Activated CD8-positive, alpha-beta T cell treated with anti-CD3 and anti-CD28 coated beads, Interleukin-2, amount 10 ng/mL, durations not matched to agents 7 days and 5 days (primary cell): ENCODE measurements around the gene LRRC23. TPM values are rescaled to one million over a fixed set of nuclear protein-coding genes. Genes with fewer than 3 reads are reported as not detected.

Experiments
- ATAC-seq: fragments of 150-1000 bp; cut with Tn5 transposase; one replicate; pipeline ENCODE4 v1.10.0; 2021; ENCODE audit warnings: moderate library complexity
- CTCF ChIA-PET: fragments of 350-600 bp; sonication (Branson Sonifier 250); formaldehyde crosslinking; loops from one replicate; lab custom pipeline; 2021; ENCODE audit warnings: antibody characterized with exemption; lab: Charles Lee
- POLR2A ChIA-PET: fragments of 350-600 bp; sonication (Branson Sonifier 250); formaldehyde crosslinking; loops from one replicate; lab custom pipeline; 2021; ENCODE audit warnings: antibody characterized with exemption; lab: Charles Lee
- DNase-seq: peaks from one replicate; pipeline ENCODE4 v3.0.0-alpha.2; 2020
- H3K27ac Mint-ChIP-seq: one replicate; pipeline ENCODE4 v1.8.0; 2021; ENCODE audit warnings: mild to moderate bottlenecking, mixed read lengths
- H3K27me3 Mint-ChIP-seq: one replicate; pipeline ENCODE4 v1.8.0; 2021; ENCODE audit warnings: low read depth, mixed read lengths
- H3K36me3 Mint-ChIP-seq: one replicate; pipeline ENCODE4 v1.8.0; 2021; ENCODE audit warnings: low read depth, mixed read lengths
- H3K4me1 Mint-ChIP-seq: one replicate; pipeline ENCODE4 v1.8.0; 2021; ENCODE audit warnings: low read depth, mixed read lengths
- H3K4me3 Mint-ChIP-seq: one replicate; pipeline ENCODE4 v1.8.0; 2021; ENCODE audit warnings: mild to moderate bottlenecking, mixed read lengths
- H3K9me3 Mint-ChIP-seq: one replicate; pipeline ENCODE4 v1.8.0; 2022; ENCODE audit warnings: mixed read lengths; ENCODE audit not compliant: insufficient read depth
- total RNA-seq, 2 experiments: library from RNA; stranded (reverse); gene quantifications; one replicate each; pipeline ENCODE4 v1.2.3, GENCODE V29; 2021

Gene LRRC23
- total RNA-seq, 2 experiments from 2014 or later: 6.5 to 8.6 TPM

DNA sequence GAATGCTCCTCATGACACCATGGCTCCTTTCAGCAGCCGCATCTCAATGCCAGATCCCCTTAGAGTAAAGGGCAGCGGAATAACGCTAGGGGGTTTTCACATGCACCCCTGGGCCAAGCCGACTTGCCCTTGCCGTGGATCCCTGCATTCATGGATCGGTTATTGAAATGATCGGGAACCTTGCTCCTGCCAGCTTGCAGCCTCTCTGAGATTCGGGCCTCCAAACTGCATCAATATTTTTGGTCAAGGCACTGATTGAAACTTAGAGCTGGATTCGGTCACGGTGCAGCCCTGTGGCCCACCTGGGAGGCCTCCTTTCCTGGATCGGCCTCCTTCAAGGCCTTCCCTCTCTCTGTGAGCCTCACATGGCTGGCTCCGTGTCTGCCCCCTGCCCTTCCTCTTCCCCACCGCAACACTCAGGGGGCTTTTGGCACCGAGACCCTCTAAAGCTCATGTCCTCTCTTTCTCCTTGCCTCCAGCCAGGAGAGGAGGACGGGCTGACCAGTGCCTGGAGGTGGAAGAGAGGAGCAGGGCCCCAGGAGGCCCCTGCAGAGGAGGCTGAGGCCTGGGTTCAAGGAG lies 48.3 kb downstream of the LRRC23 start:
- ChIA-PET CTCF (interaction anchor here (1.1 to 18.6 kb wide), 5 partner anchors 7 to 160 kb away, joined by 4 to 742 read pairs (median 12); partner anchors contain the start of genes C12orf57, LPCAT3 and RNU7-1), POLR2A (interaction anchor here (0.9 to 20.8 kb wide), 5 partner anchors 5 to 155 kb away, joined by 3 to 1099 read pairs (median 15); partner anchors contain the start of genes C12orf57, C1RL, PTPN6 and RNU7-1)
- H3K9me3 Mint-ChIP-seq: no peaks in the 10 kb centered on the region
- peaks cover 68% of the 10 kb centered on the region for H3K36me3 Mint-ChIP-seq
- DNase-seq (peak; percentile 47), ATAC-seq (no peak)
- peak overlapping the region; percentile 99 for H3K4me3 Mint-ChIP-seq
- H3K4me1 Mint-ChIP-seq: peaks cover 71% of the 10 kb centered on the region
- no peaks in the 10 kb centered on the region for H3K27me3 Mint-ChIP-seq
- H3K27ac Mint-ChIP-seq: peak overlapping the region; percentile 98

DNA sequence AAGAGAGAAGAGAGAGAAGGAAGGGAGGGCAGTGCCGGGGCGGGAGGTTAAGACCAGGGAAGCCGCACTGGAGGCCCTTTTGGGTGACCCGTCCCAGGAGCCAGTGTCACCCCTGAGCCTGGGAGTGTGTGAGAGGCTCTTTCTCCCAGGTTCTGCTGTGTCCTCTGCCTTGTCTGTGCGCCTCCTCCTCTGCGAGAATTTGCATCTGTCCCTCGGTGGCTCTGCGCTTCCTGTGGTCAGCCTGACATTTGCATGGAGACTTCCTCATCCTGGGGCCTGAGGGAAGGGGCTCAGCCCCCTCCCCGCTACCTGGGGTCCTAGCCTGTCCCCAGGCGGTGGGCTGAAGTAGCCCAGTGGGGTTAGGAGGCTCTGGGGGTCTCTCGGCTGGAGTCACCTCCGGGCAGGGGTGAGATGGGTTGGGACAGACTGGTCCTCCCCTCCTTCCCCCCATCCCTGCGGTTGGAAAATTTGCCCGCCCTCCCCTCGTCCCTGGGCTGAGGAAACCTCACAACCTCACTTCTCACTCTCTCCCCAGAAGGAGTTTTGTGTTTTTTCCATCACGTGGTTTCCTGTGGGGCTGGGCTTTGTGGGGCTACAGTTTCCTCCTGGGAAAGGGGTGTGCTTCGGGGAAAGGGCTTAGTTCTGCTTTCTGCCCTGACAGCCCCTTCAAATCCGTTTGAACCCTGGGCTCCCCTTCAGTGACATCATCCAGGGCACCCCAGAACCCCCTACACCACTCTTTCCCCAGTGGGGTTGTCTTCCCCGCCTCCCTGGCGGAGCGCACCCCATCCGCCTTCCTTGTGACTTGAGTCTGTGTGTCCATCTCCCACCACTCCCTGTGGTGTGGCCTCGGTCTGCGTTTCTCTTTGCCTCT lies 49.1 kb downstream of the LRRC23 start:
- Mint-ChIP-seq H3K4me3 (peak overlapping the region; percentile 99), H3K27ac (peak overlapping the region; percentile 98), H3K27me3 (no peaks in the 10 kb centered on the region), H3K36me3 (peaks cover 76% of the 10 kb centered on the region), H3K9me3 (no peaks in the 10 kb centered on the region), H3K4me1 (peaks cover 71% of the 10 kb centered on the region)
- DNase-seq (peak; percentile 91), ATAC-seq (peak; percentile 40)
- POLR2A ChIA-PET: interaction anchor here (0.9 to 20.8 kb wide), 5 partner anchors 4 to 155 kb away, joined by 3 to 1099 read pairs (median 15); partner anchors contain the start of genes C12orf57, C1RL, PTPN6 and RNU7-1
- CTCF ChIA-PET: interaction anchor here (0.7 to 18.6 kb wide), 7 partner anchors 7 to 81 kb away, joined by 3 to 742 read pairs (median 12); partner anchors contain the start of genes C12orf57, PTPN6, RNU7-1 and SPSB2

DNA sequence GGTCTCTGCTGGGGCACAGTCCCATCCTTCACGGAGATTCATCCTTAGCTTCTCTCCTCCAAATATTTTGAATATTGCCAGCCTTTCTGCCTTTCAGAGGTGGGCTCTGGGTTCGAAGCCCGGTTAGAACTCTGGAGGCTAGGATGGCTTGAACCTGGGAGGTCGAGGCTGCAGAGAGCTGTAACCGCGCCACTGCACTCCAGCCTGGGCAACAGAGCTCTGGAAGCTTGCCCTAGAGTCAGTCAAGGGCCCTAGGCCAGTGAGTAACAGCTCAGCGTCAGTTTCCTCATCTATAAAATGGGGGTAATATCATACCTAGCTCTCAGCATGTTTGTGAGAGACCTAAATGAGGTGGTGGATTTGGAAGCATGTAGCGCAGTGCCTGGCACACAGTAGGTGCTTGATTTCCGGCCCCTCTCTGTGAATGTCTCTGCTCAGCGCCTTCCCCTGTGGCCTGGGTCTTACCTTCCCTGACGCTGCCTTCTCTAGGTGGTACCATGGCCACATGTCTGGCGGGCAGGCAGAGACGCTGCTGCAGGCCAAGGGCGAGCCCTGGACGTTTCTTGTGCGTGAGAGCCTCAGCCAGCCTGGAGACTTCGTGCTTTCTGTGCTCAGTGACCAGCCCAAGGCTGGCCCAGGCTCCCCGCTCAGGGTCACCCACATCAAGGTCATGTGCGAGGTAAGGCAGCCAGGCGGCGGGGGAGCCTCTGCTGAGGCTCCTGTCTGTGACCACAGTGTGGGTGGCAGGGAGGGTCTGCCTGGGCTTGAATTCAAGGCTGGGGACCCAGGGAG lies 49.9 kb downstream of the LRRC23 start:
- Mint-ChIP-seq H3K4me3 (peak overlapping the region; percentile 99), H3K27me3 (no peaks in the 10 kb centered on the region), H3K36me3 (peaks cover 84% of the 10 kb centered on the region), H3K9me3 (no peaks in the 10 kb centered on the region), H3K4me1 (peaks cover 71% of the 10 kb centered on the region), H3K27ac (peak overlapping the region; percentile 98)
- peak; percentile 37 for DNase-seq
- no peak for ATAC-seq
- ChIA-PET POLR2A (interaction anchor here (1.0 to 20.8 kb wide), 4 partner anchors 3 to 141 kb away, joined by 3 to 1099 read pairs (median 552); partner anchors contain the start of genes C12orf57, PTPN6 and RNU7-1), CTCF (interaction anchor here (0.7 to 13.3 kb wide), 5 partner anchors 9 to 82 kb away, joined by 3 to 742 read pairs (median 3); partner anchors contain the start of genes C12orf57, PTPN6, RNU7-1 and SPSB2)

DNA sequence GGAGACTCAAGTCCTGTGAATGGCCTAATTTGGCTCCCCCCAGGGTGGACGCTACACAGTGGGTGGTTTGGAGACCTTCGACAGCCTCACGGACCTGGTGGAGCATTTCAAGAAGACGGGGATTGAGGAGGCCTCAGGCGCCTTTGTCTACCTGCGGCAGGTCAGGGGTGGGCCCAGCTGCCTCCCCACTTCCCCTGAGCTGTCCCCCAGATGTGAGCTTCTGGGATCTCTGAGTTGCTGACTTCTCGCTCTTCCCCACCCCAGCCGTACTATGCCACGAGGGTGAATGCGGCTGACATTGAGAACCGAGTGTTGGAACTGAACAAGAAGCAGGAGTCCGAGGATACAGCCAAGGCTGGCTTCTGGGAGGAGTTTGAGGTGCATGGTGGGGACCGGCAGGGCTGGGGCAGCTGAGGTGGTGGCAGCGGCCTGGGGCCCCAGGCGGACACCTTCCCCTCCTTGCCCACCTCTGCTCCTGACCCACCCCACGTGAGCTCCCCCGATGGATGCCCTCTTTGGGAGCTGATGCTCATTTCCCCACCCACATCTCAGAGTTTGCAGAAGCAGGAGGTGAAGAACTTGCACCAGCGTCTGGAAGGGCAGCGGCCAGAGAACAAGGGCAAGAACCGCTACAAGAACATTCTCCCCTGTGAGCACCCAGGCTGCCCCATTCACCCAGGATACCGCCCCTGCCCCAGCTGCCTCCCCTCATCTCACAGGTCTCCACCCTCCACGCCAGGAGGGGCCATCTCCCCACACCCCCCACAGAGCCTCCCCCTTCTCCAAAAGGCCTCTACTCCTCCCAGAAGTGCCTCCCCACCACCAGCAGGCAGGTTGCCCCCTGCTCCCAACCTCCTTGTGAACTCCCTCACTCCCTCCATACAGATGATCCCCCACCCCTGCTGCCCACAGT lies 50.7 kb downstream of the LRRC23 start:
- Mint-ChIP-seq H3K27ac (peak overlapping the region; percentile 98), H3K4me1 (peaks cover 72% of the 10 kb centered on the region), H3K9me3 (no peaks in the 10 kb centered on the region), H3K36me3 (peaks cover 92% of the 10 kb centered on the region), H3K27me3 (no peaks in the 10 kb centered on the region), H3K4me3 (peak overlapping the region; percentile 99)
- CTCF ChIA-PET: interaction anchor here (0.9 to 13.3 kb wide), 4 partner anchors 9 to 83 kb away, joined by 3 to 742 read pairs (median 4); partner anchors contain the start of genes C12orf57, PTPN6, RNU7-1 and SPSB2
- POLR2A ChIA-PET: interaction anchor here (1.0 to 20.8 kb wide), 4 partner anchors 2 to 140 kb away, joined by 3 to 1099 read pairs (median 552); partner anchors contain the start of genes C12orf57, PTPN6 and RNU7-1
- ATAC-seq (no peak), DNase-seq (no peak)

DNA sequence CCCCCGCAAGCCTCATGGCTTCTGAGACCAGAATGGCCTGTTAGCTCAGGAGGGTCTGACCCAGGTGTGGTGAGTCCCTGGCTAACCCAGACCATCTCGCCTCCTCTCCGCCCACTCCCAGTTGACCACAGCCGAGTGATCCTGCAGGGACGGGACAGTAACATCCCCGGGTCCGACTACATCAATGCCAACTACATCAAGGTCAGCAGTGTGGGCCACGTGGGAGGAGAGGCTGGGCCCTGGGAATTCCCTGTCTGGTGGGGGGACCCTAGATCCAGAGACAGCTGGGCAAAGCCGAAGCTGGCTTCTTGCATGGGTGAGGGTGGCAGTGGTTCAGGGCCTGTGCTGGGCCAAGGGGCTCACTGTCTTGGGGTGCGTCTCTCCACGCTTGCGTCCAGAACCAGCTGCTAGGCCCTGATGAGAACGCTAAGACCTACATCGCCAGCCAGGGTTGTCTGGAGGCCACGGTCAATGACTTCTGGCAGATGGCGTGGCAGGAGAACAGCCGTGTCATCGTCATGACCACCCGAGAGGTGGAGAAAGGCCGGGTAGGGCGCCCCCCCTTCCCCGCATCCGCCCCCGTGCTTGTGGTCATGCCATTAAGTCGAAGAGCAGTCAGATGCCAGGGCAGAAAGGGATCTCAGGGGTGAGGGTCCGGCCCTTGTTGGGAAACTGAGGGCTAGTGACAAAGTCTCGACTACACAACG lies 51.6 kb downstream of the LRRC23 start:
- POLR2A ChIA-PET: interaction anchor here (18.7 to 20.8 kb wide), 2 partner anchors 2 to 11 kb away, joined by 1099 read pairs; partner anchors contain the start of genes C12orf57, PTPN6 and RNU7-1
- H3K4me3 Mint-ChIP-seq: peak overlapping the region; percentile 99
- CTCF ChIA-PET: interaction anchor here (1.4 to 13.3 kb wide), 4 partner anchors 9 to 87 kb away, joined by 5 to 742 read pairs (median 11); partner anchors contain the start of genes C12orf57, PTPN6, RNU7-1 and SPSB2
- ATAC-seq (no peak), DNase-seq (peak; percentile 50)
- H3K36me3 Mint-ChIP-seq: peaks cover 98% of the 10 kb centered on the region
- peak overlapping the region; percentile 98 for H3K27ac Mint-ChIP-seq
- H3K9me3 Mint-ChIP-seq: no peaks in the 10 kb centered on the region
- H3K4me1 Mint-ChIP-seq: peaks cover 75% of the 10 kb centered on the region
- no peaks in the 10 kb centered on the region for H3K27me3 Mint-ChIP-seq

DNA sequence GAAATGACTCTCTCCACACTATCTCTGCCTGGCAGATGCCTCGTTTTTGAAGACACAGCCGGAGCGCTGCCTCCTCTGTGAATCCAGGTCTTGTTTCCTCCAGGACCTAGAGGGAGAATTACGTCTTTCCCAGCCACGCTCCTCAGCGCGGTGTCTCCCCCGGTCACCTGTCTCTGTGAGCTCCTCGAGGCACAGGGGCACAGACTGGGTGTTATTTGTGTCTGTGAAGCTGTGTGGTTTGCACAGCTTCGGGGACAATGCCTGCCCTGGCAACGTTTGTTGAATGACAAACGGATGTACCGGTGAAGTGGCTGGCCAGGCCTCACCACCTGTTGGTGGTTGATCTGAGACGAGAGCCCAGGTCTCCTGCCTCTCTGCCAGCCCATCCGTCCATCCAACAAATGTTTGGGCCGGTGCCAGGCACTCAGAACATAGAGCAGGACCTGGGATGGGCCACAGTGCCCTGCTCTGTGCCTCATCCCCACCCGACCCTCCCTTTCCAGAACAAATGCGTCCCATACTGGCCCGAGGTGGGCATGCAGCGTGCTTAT lies 52.6 kb downstream of the LRRC23 start:
- Mint-ChIP-seq H3K27ac (peak overlapping the region; percentile 98), H3K4me1 (peaks cover 86% of the 10 kb centered on the region), H3K9me3 (no peaks in the 10 kb centered on the region), H3K27me3 (no peaks in the 10 kb centered on the region), H3K36me3 (peaks cover 99% of the 10 kb centered on the region), H3K4me3 (peak overlapping the region; percentile 99)
- DNase-seq (peak; percentile 61), ATAC-seq (no peak)
- CTCF ChIA-PET: interaction anchor here (0.8 to 13.3 kb wide), 6 partner anchors 8 to 151 kb away, joined by 3 to 742 read pairs (median 6); partner anchors contain the start of genes C12orf57, PTPN6, RNU7-1 and SPSB2
- POLR2A ChIA-PET: interaction anchor here (1.7 to 18.7 kb wide), 4 partner anchors 12 to 89 kb away, joined by 4 to 1099 read pairs (median 14); partner anchors contain the start of genes C12orf57, PTPN6 and RNU7-1

DNA sequence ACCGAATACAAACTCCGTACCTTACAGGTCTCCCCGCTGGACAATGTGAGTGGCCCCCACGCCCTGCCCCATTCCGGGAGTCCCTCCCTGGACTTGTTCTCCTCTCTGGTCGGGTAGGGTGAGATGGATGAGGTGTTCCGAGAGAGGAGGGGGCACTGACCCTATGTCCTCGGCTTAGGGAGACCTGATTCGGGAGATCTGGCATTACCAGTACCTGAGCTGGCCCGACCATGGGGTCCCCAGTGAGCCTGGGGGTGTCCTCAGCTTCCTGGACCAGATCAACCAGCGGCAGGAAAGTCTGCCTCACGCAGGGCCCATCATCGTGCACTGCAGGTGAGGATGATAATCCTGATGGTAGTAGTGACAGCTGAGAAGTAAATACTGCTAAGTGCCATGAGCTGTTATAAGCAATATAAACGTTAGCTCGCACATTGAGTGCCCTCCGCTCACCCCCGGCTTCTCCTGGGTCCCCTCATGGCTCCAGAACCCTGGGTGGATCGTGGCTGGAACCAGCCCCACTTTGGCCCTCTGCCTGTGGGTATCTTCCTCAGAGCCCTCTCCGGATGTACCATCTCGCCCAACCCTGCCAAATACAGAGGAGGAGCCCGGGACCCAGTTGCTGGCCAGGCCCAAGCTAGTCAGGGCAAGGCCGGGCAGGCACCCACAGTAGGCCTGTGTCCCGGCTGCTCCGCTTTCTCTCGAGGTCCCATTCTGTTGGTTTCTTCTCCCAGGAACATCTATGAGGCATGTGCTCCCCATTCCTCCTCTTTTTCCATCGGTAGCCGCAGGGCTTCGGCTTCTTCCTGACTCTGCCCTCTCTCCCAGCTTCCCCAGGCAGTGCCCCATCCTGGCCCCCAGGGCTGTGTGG lies 53.4 kb downstream of the LRRC23 start:
- ChIA-PET POLR2A (interaction anchor here (0.9 to 18.7 kb wide), 6 partner anchors 11 to 150 kb away, joined by 3 to 1099 read pairs (median 8); partner anchors contain the start of genes C12orf57, CDCA3, PTPN6 and RNU7-1), CTCF (interaction anchor here (0.7 to 13.3 kb wide), 8 partner anchors 8 to 155 kb away, joined by 3 to 742 read pairs (median 6); partner anchors contain the start of genes C12orf57, PTPN6, RNU7-1 and SPSB2)
- H3K36me3 Mint-ChIP-seq: peaks cover 91% of the 10 kb centered on the region
- no peaks in the 10 kb centered on the region for H3K9me3 Mint-ChIP-seq
- ATAC-seq: no peak
- DNase-seq: no peak
- no peaks in the 10 kb centered on the region for H3K27me3 Mint-ChIP-seq
- peak overlapping the region; percentile 99 for H3K4me3 Mint-ChIP-seq
- H3K4me1 Mint-ChIP-seq: peaks cover 92% of the 10 kb centered on the region
- peak overlapping the region; percentile 98 for H3K27ac Mint-ChIP-seq

DNA sequence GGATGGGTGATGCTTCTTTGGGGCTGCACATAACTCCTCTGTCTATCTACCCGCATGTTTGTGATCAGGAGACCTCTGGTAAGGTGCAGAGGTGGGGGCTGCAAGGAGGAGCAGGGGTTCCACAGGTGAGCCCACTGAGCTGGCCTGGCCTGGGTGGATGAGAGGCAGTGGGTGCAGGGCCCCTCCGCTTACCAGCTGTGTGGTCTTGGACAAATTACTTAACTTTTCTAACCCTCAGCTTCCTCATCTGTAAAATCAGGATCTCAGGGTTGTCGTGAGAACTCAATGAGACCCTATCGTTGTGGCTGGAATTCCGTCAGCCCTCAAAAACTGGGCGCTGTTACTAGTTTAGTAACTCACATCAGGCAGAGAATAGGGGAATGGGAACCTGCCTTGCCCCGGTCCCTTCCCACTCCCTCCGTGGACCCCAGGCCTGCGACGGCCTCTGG lies 54.0 kb downstream of the LRRC23 start:
- no peak for ATAC-seq
- H3K4me3 Mint-ChIP-seq: peak overlapping the region; percentile 99
- peaks cover 92% of the 10 kb centered on the region for H3K4me1 Mint-ChIP-seq
- no peaks in the 10 kb centered on the region for H3K27me3 Mint-ChIP-seq
- peak overlapping the region; percentile 98 for H3K27ac Mint-ChIP-seq
- DNase-seq: no peak
- ChIA-PET POLR2A (interaction anchor here (0.6 to 18.7 kb wide), 8 partner anchors 10 to 327 kb away, joined by 3 to 1099 read pairs (median 6); partner anchors contain the start of genes C12orf57, CDCA3, PTPN6 and RNU7-1), CTCF (interaction anchor here (0.7 to 13.3 kb wide), 7 partner anchors 10 to 154 kb away, joined by 3 to 742 read pairs (median 7); partner anchors contain the start of genes C12orf57, PTPN6, RNU7-1 and SPSB2)
- peaks cover 85% of the 10 kb centered on the region for H3K36me3 Mint-ChIP-seq
- H3K9me3 Mint-ChIP-seq: no peaks in the 10 kb centered on the region
